Left kidney (tissue), 8 donors: ENCODE results near the gene RPP25. TPM values are rescaled to one million over a fixed set of nuclear protein-coding genes. Genes with fewer than 3 reads are reported as not detected.

Experiments used
- DNase-seq: peaks from one replicate; pipeline ENCODE4 v3.0.0-alpha.2; 2013
- long read RNA-seq, 8 donors: transcript quantifications; one replicate each; lab custom pipeline, GENCODE V29; 2026
- polyA plus RNA-seq: library from polyadenylated mRNA; unstranded; fragments of 120-200 nt; gene quantifications from one replicate; pipeline ENCODE4 v1.2.1, GENCODE V29; 2013; ENCODE audit not compliant: insufficient read length

The RPP25 gene
- polyA plus RNA-seq, result 3.1 TPM
- long read RNA-seq, donor 1, transcript RPP25-201 (1 exons, 3,049 nt), result major isoform, 6 of 6 reads
- long read RNA-seq, donor 1, partial matches to known transcripts, result 0 of 6 reads
- long read RNA-seq, donor 1, other reads (novel, unspliced or antisense), result 0 of 6 reads
- long read RNA-seq, donor 2, transcript RPP25-201 (1 exons, 3,049 nt), result major isoform, 5 of 5 reads
- long read RNA-seq, donor 2, partial matches to known transcripts, result 0 of 5 reads
- long read RNA-seq, donor 2, other reads (novel, unspliced or antisense), result 0 of 5 reads
- long read RNA-seq, donor 3, transcript RPP25-201 (1 exons, 3,049 nt), result major isoform, 6 of 6 reads
- long read RNA-seq, donor 3, partial matches to known transcripts, result 0 of 6 reads
- long read RNA-seq, donor 3, other reads (novel, unspliced or antisense), result 0 of 6 reads
- long read RNA-seq, donor 4, partial matches to known transcripts, result 0 of 1 reads
- long read RNA-seq, donor 4, other reads (novel, unspliced or antisense), result 0 of 1 reads
- long read RNA-seq, donor 5, transcript RPP25-201 (1 exons, 3,049 nt), result major isoform, 14 of 14 reads
- long read RNA-seq, donor 5, partial matches to known transcripts, result 0 of 14 reads
- long read RNA-seq, donor 5, other reads (novel, unspliced or antisense), result 0 of 14 reads
- long read RNA-seq, donor 6, transcript RPP25-201 (1 exons, 3,049 nt), result major isoform, 12 of 12 reads
- long read RNA-seq, donor 6, partial matches to known transcripts, result 0 of 12 reads
- long read RNA-seq, donor 6, other reads (novel, unspliced or antisense), result 0 of 12 reads
- long read RNA-seq, donor 7, partial matches to known transcripts, result 0 of 3 reads
- long read RNA-seq, donor 7, other reads (novel, unspliced or antisense), result 0 of 3 reads
- long read RNA-seq, donor 8, partial matches to known transcripts, result 0 of 4 reads
- long read RNA-seq, donor 8, other reads (novel, unspliced or antisense), result 0 of 4 reads

DNA sequence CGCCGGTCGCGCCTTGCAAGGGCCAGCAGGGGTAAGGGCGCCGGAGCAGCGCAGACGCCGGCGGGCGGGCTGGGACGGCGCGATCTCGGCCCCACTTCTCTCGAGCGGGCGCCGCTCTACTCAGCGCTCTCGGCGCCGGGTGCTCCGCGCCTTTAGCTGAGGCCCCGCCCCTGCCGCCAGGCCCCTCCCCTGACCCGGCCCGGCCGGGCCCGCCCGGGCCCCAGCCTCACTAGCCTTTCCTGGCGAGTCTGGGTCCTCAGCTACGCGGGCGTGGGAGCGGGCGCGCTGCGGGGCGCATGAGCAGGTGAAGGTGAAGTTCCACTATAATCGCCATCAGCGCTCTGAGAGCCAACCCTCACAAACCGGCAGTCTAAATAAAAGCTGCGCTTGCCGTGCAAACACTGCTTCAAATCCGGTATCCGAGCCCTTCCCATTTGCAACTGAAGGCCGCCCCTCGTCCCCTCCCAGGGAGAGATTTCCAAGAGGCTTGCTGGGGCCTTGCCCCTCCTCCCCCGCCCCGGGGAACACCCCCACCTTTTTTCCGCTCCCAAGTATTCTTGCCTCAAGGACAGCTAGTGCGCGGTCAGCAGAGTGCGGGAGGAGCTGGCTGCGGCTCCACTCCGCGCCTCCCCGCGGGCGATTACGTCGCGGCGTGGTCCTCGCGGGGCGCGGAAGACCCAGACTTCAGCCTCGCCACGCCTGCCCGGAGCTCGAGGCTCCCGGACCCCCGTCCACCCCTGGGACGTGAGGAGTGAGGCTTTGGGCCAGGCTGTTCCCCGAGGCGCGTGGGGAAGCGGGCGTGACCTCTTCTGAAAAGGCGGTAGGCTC lies at the start of gene RPP25:
Gene RPP25, minus strand, starts transcription at position 125 of the 828 bp plus-strand sequence. CDS start 189 bp downstream, outside the sequence.
- DNase-seq, result peak; percentile 53

DNA sequence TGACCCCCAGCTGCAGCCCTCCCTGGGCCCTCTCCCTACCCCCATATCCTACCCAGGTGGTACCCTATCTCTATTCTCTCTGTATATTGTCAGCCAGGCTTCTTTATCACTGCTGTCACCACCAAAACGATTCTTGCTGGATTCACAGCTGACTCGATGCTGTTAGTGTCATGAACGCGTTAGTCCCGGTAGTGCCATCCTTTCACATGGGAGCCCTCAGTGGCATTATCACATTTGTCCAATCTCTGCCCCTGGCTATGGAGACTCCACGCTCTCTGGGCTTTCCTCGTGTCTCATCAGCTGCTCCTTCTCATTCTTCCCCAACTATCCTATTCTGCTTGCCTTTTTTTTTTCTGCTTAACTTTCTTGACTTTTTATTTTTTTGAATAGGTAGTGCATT lies 45.8 kb upstream of the RPP25 start:
- no peak for DNase-seq

GRCh38 chr15:75001310-75001709 lies 44.7 kb upstream of the RPP25 start:
- DNase-seq, result no peak

- DNase-seq, result no peak
Observed at GRCh38 chr15:74997543-74997942, 41.0 kb upstream of the RPP25 start.

DNA sequence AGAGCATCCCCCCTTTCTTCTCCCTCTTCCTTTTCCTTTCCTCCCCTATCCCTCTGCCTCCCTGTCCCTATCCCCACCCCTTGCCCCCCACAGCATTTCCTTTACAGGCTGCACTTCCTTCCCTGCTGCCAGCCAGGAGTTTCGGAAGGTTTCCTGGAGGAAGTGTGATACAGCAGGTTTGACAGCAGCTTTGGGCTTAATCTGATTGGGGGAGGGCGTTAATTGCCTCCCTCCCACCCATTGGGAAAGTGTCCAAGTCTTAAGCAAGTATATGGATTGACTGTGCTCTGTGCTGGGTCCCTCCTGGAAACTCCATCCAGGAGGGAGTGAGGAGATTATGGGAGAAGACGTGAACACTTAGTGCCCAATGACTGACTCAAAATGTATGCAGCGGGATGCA lies 40.6 kb upstream of the RPP25 start:
- DNase-seq, result no peak

GRCh38 chr15:74995779-74996765 lies 39.5 kb upstream of the RPP25 start:
- peak; percentile 42 for DNase-seq

DNA sequence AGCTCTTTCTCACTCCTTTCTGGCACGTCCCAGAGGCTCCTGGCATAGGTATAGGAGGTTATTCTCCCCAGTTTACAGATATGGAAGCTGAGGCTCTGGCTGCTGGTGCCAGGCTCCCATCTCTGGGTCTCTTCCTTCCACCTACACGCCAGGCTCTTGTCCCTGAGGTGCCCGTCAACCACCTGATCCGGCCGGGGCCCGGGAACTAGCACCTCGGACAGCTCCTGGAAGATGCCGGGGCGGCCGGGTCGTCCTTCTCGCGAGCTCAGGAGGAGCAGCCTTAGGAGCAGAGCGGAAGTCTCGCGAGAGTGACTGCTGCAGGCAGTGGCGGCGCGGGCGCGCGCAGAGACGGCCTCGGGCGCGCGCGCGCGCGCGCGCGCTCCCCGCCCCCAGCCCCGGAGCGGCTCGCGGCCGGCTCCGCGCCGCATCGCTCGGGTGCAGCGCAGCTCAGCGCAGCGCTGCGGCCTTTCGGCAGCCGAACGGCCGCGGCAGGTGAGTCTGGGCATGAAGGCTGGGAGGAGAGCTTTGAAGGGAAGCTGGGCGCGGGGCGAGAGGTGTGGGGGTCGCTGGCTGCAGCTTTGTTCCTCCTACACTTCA lies 38.7 kb upstream of the RPP25 start, which contains the start of gene SCAMP5:
Gene SCAMP5, plus strand, starts transcription at position 382 of the 597 bp plus-strand sequence. CDS start 16,277 bp downstream, outside the sequence.
- DNase-seq, result peak; percentile 94

DNA sequence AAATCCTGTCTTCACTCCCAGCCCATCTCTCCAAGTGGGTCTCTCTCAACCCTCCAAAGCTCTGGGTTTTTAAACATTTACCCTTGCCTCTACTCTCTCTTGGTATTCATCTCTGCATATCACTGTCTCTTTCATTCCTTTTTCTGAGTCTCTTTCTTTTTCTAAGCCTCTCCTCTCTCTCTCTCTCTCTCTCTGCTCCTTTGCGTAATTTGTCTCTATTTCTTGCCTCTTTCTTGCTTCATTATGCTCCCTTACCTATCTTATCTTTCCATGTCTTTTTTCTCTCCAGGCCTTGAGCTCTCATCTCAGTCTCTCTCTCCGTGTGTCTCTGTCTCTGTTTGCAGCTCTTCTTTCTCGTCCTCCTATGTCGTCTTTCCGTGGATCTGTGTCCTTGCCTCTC lies 38.1 kb upstream of the RPP25 start:
- DNase-seq, result no peak

GRCh38 chr15:74994236-74994635 lies 37.7 kb upstream of the RPP25 start:
- DNase-seq, result no peak

DNA sequence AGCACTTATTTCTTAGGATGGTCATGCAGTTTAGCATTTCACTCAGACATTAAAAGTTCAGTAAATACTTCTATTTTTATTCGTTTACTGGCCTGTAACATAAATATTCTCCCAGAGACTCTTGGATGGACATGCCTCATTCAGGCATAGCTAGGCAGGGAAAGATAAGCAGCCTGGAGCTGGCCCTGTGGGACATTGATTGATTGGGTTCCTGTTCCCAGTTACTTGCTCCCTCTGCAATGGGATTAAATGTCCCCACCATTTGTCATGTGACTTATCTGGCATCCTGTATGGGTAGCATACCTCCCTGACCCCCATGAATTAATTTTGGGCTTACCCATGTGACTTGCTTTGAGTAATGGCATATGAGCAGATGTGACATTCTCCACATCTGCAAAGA lies 36.0 kb upstream of the RPP25 start:
- no peak for DNase-seq

DNA sequence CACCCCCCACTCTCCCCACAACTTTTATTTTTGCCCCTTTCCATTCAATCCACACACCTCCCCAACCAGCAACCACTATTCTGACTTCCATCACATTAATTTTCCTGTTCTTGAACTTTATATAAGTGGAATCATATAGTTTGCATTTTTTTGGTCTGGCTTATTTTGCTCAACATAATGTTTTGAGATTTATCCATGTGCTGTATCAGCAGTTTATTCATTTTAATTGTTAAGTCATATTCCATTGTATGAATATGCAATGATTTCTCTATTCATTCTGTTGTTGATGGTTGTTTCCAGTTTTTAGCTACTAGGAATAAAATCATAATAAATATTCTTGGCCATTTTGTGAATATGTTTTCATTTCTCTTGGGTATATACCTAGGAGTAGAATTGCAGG lies 33.0 kb upstream of the RPP25 start:
- no peak for DNase-seq

GRCh38 chr15:74988007-74988800 lies 31.6 kb upstream of the RPP25 start:
- DNase-seq, result no peak

GRCh38 chr15:74983725-74984231 lies 27.2 kb upstream of the RPP25 start:
- DNase-seq, result no peak

- DNase-seq, result no peak
Observed at GRCh38 chr15:74982183-74982582, 25.6 kb upstream of the RPP25 start.

- no peak for DNase-seq
Observed at GRCh38 chr15:74978503-74978902, 21.9 kb upstream of the RPP25 start.

- DNase-seq, result no peak
Observed at GRCh38 chr15:74978077-74978476, 21.5 kb upstream of the RPP25 start.

DNA sequence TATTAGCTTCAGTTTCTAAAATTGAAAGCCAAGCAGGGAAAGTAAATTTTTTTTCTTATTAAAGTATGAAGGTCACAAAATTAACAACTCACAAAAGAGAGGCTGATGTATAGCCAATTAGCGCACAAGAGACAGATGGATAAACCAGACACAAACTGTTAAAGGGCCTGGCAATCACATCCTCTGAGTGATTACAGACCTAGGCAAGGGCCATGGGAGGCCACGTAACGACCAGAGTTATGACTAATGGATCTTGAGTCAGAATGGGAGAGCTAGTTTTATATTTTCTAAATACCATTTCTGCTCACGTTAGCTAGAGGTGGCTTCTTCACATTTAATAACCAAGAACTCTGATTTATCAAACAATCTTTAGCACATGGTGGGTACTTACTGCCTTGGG lies 21.0 kb upstream of the RPP25 start:
- no peak for DNase-seq

GRCh38 chr15:74976159-74976558 lies 19.6 kb upstream of the RPP25 start:
- no peak for DNase-seq

- no peak for DNase-seq
Observed at GRCh38 chr15:74967670-74968069, 11.1 kb upstream of the RPP25 start.
